Astrocyte (in vitro differentiated cells and primary cell): ENCODE results near the gene ALDH3B2. TPM values are rescaled to one million over a fixed set of nuclear protein-coding genes. Genes with fewer than 3 reads are reported as not detected.

Experiments
- DNase-seq: peaks from one replicate; pipeline ENCODE4 v3.0.0-alpha.2; 2010; ENCODE audit warnings: low read depth
- FAIRE-seq: peaks from 2 replicates; lab custom pipeline; 2011; peaks lifted over from hg19 to GRCh38; lab: Jason Lieb, UNC
- H2AFZ ChIP-seq: 2 replicates; pipeline ENCODE4 v1.6.0; 2012; ENCODE audit warnings: low read depth, low read length, inconsistent platforms
- H3K27ac ChIP-seq: 2 replicates; pipeline ENCODE4 v1.5.1; 2011; ENCODE audit warnings: low read depth, low read length, inconsistent platforms
- H3K27me3 ChIP-seq: 2 replicates; pipeline ENCODE4 v1.6.0; 2011; ENCODE audit warnings: low read length, inconsistent platforms; ENCODE audit not compliant: insufficient read depth
- H3K36me3 ChIP-seq: 2 replicates; pipeline ENCODE4 v1.5.1; 2011; ENCODE audit warnings: low read length, inconsistent platforms; ENCODE audit not compliant: insufficient read depth
- H3K4me1 ChIP-seq: 2 replicates; pipeline ENCODE4 v1.5.1; 2011; ENCODE audit warnings: low read length, inconsistent platforms; ENCODE audit not compliant: insufficient read depth
- H3K4me2 ChIP-seq: 2 replicates; pipeline ENCODE4 v1.6.0; 2012; ENCODE audit warnings: low read length, inconsistent platforms
- H3K4me3 ChIP-seq: 2 replicates; pipeline ENCODE4 v1.5.1; 2011; ENCODE audit warnings: low read depth, mild to moderate bottlenecking, low read length, inconsistent platforms; ENCODE audit not compliant: insufficient read depth
- H3K79me2 ChIP-seq: 2 replicates; pipeline ENCODE4 v1.6.0; 2012; ENCODE audit warnings: mild to moderate bottlenecking, low read length, inconsistent platforms; ENCODE audit not compliant: insufficient read depth
- H3K9ac ChIP-seq: 2 replicates; pipeline ENCODE4 v1.6.0; 2012; ENCODE audit warnings: mild to moderate bottlenecking, low read length, inconsistent platforms
- H3K9me3 ChIP-seq: 2 replicates; pipeline ENCODE4 v1.5.1; 2012; ENCODE audit warnings: low read depth, mild to moderate bottlenecking, low read length, inconsistent platforms; ENCODE audit not compliant: insufficient read depth
- H4K20me1 ChIP-seq: 2 replicates; pipeline ENCODE4 v1.6.0; 2012; ENCODE audit warnings: low read length, inconsistent platforms; ENCODE audit not compliant: insufficient read depth
- H3K27ac Mint-ChIP-seq: one replicate; pipeline ENCODE4 v1.8.0; 2021; ENCODE audit warnings: mild to moderate bottlenecking, mixed read lengths; ENCODE audit not compliant: unreplicated experiment
- H3K27me3 Mint-ChIP-seq: one replicate; pipeline ENCODE4 v1.8.0; 2021; ENCODE audit warnings: low read depth, mixed read lengths; ENCODE audit not compliant: unreplicated experiment
- H3K36me3 Mint-ChIP-seq: one replicate; pipeline ENCODE4 v1.8.0; 2021; ENCODE audit warnings: low read depth, mixed read lengths; ENCODE audit not compliant: unreplicated experiment
- H3K4me1 Mint-ChIP-seq: one replicate; pipeline ENCODE4 v1.8.0; 2021; ENCODE audit warnings: low read depth, mixed read lengths; ENCODE audit not compliant: unreplicated experiment
- H3K4me3 Mint-ChIP-seq: one replicate; pipeline ENCODE4 v1.8.0; 2021; ENCODE audit warnings: mild to moderate bottlenecking, moderate library complexity, mixed read lengths; ENCODE audit not compliant: unreplicated experiment
- H3K9me3 Mint-ChIP-seq: one replicate; pipeline ENCODE4 v1.8.0; 2021; ENCODE audit warnings: mild to moderate bottlenecking, mixed read lengths; ENCODE audit not compliant: unreplicated experiment
- CTCF ChIP-seq: IDR thresholded peaks from 2 replicates; pipeline ENCODE4 v1.5.1; 2011; ENCODE audit warnings: low read depth, mild to moderate bottlenecking, inconsistent platforms, low read length, moderate library complexity; ENCODE audit not compliant: insufficient read depth
- EZH2 ChIP-seq: IDR thresholded peaks from 2 replicates; pipeline ENCODE4 v1.6.1; 2012; ENCODE audit warnings: mild to moderate bottlenecking, low read length, inconsistent platforms; ENCODE audit not compliant: insufficient read depth
- total RNA-seq: library from RNA; stranded (reverse); gene quantifications from 2 replicates; pipeline ENCODE4 v1.2.1, GENCODE V29; 2021

Gene ALDH3B2
- total RNA-seq, 1 donor from 2014 or later = not detected

DNA sequence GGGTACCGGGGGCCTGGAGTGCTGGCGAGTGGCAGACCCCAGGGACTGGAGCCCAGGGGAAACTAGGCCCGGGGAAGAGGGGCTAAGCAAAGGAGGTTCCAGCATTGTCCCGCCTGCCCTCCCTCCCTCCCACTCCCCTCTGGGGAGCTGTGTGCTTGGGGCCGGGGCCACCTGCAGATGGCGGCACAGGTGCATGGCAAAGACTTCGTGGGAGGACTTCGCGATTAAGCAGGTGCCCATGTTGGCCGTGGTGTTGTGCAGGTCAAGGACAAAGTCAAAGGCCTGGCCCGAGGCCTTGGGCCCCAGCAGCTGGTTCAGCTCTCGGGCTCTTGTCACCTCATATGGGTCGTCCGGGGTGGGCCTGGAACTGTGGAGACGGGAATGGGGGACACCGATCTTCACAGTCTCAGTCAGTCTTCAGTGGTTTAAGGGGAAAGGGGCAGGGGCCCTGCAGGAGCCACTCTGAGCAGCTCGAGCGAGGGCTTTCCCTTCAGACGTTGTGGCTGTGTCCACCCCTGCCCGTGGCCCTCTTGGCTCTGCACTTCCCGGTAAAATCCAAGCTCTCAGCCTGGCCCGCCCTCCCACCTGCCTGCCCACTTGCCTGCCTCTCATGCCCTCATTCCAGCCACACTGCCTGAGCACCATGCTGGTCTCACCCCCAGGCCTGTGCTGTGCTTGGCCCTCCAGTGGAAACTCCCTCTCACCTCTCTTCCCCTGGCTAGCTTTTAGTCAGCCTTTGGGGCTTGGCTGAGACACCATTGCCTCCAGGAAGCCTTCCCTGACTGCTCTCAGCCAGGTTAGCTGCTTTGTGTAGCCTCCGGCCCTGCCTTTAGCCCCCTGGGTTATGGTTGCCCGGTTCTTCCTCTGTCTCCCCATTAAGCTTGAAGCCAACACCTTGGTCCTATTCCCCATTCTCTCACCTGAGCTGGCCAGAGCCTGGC, 28.6 kb downstream of the ALDH3B2 start:
- no peak overlapping the region for H3K4me3 Mint-ChIP-seq
- DNase-seq (no peak), FAIRE-seq (no peak)
- H3K4me1 Mint-ChIP-seq = no peaks in the 10 kb centered on the region
- Histone ChIP-seq H2AFZ (no peak overlapping the region), H3K27me3 (peaks cover 2% of the 10 kb centered on the region), H3K27ac (no peak overlapping the region), H3K4me1 (no peaks in the 10 kb centered on the region), H3K4me3 (no peak overlapping the region), H3K79me2 (no peaks in the 10 kb centered on the region), H3K9me3 (peaks cover 3% of the 10 kb centered on the region), H4K20me1 (no peaks in the 10 kb centered on the region), H3K36me3 (no peaks in the 10 kb centered on the region), H3K4me2 (no peak overlapping the region), H3K9ac (no peak overlapping the region)
- no peak overlapping the region for H3K27ac Mint-ChIP-seq
- no peaks in the 10 kb centered on the region for H3K36me3 Mint-ChIP-seq
- peaks cover 6% of the 10 kb centered on the region for H3K9me3 Mint-ChIP-seq
- H3K27me3 Mint-ChIP-seq = peaks cover 23% of the 10 kb centered on the region
- TF ChIP-seq EZH2 (no peak), CTCF (no peak)

DNA sequence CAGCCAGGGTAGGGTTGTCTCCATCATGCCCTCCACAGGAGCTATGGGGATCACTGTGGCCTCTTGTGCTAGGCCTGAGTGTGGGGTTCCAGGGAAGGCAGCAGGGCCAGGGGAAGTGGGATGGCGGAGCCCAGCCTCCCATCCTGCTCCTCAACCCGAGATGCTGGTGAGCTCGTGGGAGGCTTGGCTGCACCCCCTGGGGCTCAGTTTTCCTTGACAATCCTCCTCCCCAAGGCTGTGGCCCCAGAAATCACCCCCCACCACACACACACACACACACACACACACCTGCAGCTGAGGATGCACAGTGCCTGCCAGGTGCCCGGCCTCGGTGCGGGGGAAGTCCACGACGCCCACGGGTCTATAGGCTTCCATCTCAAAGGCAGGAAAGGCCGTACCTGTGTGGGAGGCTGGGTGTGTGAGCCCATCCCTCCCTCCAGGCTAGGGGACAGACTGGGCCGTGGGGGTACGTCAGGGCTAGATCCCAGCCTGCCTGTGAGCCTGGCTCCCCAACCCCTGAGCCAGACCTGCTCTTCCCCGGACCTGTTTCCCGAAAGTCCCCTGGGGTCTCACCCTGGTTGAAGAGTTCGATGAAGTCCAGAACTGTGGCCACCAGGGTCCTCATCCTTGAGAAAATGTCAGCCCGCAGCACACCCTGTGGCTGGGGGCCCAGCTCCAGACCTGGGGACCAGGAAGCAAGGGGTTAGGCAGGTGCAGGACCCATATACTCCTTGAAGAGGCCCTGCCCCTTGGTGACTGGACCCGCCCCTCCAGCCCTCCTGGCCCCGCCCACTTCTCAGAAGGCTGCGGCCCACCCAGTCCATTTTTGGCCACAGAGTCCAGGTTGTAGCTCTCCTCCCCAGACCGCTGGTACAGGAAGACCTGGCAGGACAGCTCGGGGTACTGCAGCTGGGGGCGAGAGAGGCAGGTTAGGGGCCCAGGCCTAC, 29.7 kb downstream of the ALDH3B2 start:
- H3K27me3 Mint-ChIP-seq = peaks cover 32% of the 10 kb centered on the region
- no peaks in the 10 kb centered on the region for H3K79me2 ChIP-seq
- DNase-seq (no peak), FAIRE-seq (no peak)
- no peaks in the 10 kb centered on the region for H3K36me3 Mint-ChIP-seq
- no peaks in the 10 kb centered on the region for H3K4me1 Mint-ChIP-seq
- TF ChIP-seq CTCF (no peak), EZH2 (no peak)
- H3K4me3 ChIP-seq = no peak overlapping the region
- H3K4me2 ChIP-seq = no peak overlapping the region
- no peaks in the 10 kb centered on the region for H4K20me1 ChIP-seq
- peaks cover 2% of the 10 kb centered on the region for H3K27me3 ChIP-seq
- H3K9me3 Mint-ChIP-seq = peaks cover 6% of the 10 kb centered on the region
- H3K27ac Mint-ChIP-seq = no peak overlapping the region
- no peaks in the 10 kb centered on the region for H3K4me1 ChIP-seq
- H3K27ac ChIP-seq = no peak overlapping the region
- H2AFZ ChIP-seq = no peak overlapping the region
- H3K9ac ChIP-seq = no peak overlapping the region
- H3K36me3 ChIP-seq = no peaks in the 10 kb centered on the region
- H3K4me3 Mint-ChIP-seq = no peak overlapping the region
- H3K9me3 ChIP-seq = peaks cover 3% of the 10 kb centered on the region
